HG02973 (cell line): ENCODE results near the gene TRIO.
A peak's percentile ranks its signal among the peaks of the same experiment; 100 is the strongest.

Experiments
- ATAC-seq: cut with Tn5 transposase; IDR thresholded peaks from one replicate; pipeline ENCODE4 v1.9.1; 2021; ENCODE audit warnings: moderate library complexity; ENCODE audit not compliant: unreplicated experiment

Gene TRIO

DNA sequence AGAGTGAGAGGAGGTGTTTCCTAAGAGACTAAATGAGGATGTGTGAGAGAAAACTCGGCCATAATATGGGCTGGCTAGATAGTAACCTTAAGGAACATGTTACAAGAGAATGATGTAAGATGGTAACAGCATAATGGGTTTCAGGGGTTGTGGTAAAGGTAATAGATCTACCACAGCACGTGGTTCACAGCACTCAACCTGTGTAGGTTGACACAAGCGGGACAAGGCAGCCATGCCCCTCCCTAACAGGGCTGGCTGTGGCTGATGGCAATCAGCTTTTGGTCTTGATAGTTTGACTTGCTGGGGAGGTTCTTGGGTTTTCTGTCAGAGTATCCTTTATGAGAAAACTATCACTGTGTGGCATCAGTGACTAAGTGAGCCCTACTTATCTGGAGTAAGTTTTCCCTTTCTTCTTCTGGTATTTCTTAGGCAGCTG lies 138.6 kb downstream of the TRIO start:
- ATAC-seq, result peak; percentile 76

DNA sequence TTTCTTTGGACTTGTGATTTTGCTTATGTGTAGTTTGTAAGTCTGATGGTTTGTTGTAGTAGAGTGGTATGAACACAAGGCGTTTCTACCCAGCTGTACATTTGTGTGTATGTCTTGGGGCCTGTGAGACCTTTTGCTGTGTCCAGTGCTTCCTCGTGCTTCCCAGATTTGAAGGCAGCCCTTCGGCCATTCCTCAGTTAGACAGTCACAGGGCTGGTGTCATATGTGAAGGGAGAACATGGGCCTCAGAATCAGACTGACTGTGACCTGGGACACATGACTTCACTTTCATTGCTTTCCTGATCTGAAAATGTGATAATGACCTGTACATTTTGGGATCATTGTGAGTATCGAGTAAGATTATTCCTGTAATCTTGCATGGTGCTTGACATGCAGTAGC lies 140.0 kb downstream of the TRIO start:
- ATAC-seq, result no peak

DNA sequence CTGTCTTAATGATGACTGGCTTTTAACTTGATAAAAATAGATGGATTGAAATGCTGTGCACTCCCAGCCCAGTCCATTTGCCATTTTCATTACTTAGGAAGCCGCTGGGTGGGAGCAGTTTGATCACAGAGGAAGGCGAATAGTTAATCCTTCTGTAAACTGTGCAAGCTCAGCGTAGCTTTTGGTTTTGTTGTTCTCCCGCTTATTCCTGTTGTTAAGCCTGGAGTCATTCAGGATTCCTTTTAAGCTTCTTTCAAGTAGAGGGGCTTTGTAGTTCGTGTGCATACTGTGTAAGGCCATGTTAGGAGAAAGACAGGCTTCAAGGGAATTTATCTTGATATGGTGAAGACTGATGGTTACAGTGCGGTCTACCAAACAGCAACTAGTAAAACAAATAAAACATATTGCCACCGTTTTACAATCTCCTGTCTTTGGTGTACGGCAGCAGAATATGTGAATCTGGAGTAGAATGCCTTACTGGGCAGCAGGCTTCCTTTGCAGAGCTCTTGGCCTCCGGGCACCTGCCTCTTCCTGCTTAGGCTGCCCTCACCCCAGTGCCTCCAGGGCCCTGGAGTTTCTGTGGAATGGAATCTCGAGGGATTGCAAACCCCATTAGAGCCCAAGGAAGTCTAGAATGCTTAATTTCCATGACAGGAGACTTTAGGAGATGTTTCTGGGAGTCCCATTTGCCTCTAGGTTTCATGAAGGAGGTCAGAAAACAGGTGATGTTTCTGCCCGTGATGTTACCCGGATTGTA lies 141.4 kb downstream of the TRIO start:
- no peak for ATAC-seq

DNA sequence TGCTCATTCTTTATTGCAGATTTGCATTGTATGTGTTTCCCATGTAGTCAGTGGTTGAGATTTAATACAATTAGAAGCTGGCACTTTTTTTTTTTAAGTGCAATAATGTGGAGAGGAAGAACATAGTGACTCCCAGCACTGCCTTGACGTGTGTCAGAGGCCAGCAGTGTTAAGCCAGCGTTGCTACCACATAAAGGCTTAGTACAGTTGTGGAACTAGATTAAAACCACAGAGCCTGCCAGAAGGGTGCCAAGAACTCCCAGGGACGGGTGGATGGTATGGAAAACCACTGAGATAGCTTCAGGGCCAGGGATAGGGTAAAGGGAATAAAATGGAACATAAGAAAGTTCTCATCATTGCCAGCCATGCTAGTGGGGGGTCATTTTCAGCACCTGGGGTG lies 142.9 kb downstream of the TRIO start:
- ATAC-seq, result no peak

DNA sequence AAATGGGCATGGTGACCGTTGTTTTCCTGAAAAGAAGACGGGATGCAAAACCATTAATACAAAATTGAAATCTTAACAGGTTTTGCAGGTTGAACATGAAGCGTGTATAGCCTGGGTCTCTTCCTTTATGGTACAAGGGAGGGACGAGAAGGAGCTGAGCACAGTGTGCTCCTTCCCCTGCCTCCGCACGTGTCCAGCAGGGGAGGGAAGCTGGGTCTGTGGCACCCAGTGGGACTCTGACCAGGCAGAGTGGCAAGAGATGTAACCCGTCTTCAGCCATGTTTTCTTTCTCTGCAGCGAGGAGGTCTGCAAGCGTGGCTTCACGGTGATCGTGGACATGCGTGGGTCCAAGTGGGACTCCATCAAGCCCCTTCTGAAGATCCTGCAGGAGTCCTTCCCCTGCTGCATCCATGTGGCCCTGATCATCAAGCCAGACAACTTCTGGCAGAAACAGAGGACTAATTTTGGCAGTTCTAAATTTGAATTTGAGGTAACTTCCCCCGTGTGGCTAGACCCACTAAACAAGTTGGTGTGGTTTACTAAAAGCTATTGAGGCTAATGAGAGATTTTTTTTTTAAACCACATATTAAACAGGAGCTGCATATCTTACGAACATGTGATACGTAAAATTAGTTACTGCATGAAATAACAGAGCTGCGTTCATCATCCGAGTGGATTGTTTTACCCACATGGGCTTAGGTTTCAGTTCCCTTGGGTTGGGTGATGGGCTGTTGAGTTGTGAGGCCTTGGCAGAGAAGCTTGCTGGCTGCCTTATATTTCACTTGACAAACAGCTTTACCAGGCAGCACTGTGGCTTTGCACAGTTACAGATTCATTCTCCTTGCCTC lies 143.7 kb downstream of the TRIO start:
- ATAC-seq, result peak; percentile 76

DNA sequence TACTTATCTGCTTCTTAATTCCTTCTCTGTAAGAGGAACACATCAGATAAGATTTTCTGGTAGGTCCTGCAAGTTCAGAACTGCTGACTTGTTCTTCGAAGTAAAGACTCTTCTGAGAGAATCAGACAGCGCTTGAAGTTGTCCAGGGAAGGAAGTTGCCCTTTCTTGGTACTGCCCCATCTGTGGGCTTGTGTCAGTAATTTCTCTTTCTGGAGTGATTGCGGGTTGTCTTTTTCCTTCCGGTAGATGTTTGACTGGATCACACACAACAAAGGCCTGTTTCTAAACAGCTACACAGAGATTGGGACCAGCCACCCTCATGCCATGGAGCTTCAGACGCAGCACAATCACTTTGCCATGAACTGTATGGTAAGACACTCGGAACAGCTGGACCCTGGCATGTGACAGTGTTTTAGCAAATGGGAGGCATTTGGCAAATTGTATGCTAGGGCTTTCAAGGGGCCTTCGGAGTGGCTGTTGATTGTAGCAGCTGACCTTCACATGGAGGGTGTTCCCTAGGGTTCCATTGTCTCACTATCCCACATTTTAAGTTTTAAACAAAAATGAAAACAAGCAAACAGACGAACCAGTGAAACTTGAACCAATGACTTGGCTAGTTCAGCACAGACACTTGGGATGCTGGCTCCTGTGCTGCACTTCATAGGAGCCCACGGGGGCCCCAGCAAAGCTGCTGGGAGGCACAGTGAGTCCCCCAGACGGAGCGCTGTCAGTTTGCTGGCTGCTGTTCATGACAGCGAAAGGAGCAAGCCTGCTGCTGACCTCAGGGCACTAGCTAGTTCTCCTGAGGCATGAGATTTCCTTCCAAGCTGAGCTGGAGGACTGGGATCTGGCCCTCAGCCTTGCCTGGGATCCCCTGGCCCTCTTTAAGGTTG lies 149.9 kb downstream of the TRIO start:
- ATAC-seq, result no peak

DNA sequence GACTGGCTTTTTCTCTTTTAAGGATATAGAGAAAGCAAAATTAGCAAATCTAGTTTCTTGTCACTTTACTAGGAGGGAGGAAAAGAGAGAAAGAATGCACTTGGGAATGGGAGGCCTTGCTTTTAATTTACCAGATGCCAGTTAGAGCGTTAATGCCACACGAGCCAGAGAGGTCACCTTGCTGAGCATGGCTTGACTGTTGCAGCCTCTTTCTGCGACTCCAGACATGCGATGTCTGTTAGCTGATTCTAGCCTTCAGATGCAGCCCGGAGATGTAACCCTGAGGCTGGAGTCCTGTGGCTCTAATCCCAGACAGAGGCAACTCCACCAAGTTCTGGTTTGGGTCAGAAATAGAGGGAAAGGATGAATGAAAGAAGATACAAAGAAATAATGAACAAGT lies 152.5 kb downstream of the TRIO start:
- no peak for ATAC-seq

DNA sequence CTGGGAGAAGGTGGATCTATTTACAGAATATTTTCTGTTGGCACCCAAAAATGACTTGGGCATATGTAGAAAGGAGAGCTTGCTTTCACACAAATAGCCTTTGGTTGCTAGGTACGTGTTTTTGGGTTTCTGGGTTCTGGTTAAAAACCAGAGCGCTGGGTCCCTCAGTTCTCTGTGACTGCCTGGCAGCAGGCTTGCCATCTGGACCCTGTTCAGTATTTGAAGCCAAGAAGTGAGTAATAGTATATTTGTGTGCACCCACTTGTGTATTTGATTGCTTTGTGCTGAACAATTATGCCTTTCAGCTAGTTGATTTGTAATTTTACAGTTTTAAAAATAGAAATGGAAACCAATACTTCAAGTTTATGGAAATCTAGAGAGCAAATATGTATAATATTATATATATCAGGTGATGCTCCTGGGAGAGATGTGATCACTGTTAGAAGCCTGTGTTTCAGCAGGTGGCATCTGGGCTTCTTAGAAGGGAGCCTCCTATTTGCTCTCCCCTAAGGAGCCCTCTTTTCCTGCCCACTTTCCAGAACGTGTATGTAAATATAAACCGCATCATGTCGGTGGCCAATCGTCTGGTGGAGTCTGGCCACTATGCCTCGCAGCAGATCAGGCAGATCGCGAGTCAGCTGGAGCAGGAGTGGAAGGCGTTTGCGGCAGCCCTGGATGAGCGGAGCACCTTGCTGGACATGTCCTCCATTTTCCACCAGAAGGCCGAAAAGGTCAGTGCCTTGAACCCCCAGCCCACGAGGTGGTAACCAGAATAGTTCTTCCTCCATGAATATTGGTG lies 153.6 kb downstream of the TRIO start:
- no peak for ATAC-seq

DNA sequence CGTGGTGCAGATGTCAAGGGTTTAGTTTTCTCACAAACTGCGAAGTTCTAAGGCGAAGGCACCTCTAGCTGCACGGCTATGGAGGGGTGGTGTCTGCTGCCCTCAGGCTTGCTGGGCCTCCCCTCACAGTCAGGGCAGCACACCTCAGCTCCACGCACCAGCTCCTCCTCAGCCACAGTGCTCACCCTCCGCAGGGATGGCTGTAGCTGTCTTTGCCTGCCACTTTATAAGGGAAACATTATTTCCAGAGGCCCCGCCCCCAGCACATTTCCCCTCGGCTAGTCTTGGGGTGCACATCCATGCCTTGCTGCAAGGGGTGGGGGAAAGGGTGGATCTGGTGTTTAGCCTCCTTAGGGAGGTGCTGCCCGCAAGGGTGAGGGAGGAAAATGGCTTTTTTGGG lies 154.6 kb downstream of the TRIO start:
- no peak for ATAC-seq

DNA sequence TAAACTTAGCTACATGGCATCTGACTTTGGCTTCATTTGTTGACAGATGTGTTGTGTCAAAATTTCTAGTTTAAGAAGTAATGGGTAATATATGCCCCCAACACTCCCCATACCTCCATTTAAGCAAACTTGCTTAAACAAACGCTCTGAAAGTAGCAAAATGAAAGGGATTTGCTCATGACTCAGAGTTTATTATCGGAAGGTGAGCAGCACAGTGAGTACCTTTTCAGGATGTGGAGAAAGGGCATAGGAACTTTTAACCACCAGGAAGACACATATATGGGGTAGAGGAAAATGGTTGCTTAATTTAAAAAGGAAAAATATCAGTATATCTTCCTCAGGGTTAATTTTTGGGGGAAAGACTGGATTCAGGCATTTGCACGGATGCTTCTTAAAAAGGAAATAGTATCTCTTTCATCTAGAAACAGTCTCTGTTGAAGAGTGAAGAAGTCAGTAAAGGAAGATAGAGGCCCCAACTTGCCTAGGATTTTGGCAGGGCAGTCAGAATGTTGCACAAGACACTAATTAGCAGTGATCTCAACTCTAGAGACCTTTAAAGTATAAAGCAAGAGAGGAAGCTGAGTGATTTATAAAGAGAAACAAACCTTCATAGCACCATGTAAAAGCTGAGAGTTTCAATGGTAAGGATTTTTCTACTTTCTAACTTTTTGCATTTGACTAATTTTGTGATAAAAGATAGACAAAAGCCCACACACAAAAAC lies 155.1 kb downstream of the TRIO start:
- no peak for ATAC-seq

DNA sequence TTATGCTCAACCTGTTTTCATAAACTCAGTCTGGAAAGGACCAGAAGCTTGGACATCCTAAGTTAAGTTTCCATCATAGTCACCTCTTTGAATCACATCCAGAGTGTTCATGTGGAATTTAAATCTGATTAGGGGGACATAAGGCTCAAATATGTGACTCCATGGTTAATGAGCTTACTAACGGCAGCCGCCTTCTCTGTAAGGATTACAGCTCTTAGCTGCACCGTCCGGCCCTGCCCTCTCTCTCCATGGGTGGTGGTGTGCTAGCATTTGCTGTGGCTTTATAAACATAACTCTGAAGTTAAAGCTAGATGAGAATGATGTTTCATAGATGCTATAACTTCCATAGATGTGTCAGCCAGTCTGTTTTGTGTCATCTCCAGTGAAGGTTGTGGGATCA lies 156.5 kb downstream of the TRIO start:
- no peak for ATAC-seq

DNA sequence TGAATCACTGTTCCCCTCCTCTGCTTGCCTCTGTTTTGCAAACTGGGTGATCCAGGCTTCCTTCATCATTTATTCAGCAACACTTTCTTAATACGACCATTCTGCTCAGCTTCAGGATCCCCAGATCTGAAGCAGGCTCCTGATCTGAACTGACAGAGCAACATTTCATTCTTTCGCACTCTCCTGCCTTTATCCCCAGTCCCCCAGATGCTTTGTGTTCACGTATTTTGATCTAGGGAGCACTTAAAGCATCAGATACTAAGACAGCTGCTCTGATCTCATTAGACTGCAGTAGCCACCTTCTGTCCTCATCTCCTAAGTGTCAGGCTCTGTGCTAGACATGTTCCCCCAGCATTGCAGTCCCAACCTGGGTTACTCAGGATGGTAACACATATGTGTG lies 158.0 kb downstream of the TRIO start:
- no peak for ATAC-seq

DNA sequence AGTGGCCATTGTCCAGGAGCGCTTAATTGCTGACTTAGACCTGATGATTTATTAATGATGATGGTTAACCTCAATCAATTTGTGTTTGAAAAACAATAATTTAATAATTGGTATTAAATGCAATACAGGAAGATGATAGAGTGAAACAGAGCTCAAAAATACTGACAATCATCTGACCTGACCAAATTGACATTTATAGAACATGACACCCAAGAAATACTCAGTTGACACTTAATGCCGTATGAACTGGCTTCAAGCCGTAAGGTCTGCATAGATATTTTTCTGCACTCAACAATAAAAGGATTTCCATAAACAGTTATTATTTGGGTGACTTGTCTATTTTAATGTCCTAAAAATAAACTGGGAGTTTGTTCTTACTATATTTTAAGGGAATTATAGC lies 159.2 kb downstream of the TRIO start:
- no peak for ATAC-seq

DNA sequence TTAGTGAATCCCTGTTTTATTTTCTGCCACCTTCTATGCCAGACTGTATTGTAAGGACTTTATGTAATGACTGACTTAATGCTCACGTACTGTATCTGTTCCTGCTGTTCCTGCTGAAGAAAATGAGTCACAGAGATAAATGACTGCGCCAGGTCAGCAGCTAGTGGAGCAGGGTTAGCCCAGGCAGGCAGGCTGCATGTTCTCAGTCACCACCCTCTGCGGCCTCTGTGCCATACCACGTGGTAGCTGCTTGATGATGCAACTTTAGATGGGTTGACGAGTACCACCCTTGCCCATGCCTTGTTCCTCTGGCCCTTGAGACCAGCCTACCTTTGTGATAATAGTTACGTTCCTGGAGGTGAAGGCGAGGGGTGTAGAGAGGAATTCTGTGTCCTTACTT lies 161.9 kb downstream of the TRIO start:
- no peak for ATAC-seq

DNA sequence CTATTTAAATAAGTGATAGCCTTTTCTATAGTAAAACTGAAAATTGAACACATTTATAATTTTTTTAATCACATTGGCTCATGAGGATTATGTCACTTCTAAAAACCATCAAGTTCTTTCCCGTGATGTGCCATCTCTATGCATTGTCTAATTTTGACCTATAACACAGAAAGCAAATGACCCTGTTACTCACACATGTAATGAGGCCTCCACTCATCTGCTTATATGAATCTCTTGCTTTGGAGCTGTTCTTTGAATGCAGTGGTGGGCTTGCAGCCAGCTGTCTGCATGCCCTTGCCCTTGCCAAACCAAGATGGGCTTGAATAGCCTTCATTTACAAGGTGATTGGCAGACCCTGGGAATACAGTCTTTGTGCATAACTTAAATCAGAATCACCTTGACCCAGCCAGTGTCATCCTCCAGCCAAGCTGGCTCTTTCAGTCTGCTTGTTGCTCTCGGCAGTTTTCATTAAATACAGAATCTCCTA lies 163.2 kb downstream of the TRIO start:
- ATAC-seq, result no peak

DNA sequence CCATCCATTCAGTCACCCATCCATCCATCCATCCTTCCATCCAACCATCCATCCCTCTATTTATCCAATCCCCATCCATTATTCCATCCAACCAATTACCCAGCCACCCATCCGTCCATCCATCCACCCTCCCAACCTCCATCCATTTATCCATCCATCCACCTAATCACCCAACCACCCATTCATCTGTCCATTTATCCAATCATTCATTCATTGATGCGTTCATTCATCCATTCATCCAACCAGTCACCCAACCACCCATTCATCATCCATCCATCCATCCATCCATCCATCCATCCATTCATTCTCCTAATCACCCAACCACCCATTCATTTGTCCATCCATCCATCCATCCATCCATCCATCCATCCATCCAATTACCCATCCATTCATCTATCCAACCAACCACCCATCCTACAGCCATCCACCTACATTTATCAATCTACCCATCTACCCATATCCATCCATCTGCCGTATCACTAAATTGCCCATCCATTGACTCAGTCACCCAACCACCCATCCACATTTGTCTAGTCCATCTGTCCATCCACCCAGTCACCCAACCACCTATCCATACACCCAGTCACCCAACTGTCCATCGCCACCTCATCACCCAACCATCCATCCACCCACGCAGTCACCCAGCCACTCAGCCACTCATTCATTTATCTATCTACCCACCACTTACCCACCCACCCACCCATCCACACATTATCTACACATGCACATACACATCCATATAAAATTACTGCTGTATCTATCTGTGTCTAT lies 165.4 kb downstream of the TRIO start:
- no peak for ATAC-seq

DNA sequence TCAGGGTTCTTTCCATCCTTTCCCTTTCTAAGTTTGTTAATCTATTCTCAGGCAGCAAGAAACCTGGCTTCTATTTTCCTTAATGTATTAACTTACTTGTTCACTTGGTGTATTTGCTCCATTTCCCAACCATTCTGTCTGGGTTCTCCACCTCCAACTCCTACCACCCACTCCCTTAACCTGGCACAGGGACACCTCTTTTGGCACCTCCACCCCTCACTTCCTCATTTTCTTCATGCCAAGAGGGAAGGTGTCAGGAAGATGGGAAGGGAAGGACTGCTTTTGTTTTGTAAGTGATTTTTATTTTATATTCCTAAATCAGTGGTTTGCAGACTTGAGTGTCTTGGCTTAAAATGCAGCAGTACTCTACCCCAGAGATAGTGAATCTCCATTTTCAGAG lies 166.1 kb downstream of the TRIO start:
- ATAC-seq, result no peak

DNA sequence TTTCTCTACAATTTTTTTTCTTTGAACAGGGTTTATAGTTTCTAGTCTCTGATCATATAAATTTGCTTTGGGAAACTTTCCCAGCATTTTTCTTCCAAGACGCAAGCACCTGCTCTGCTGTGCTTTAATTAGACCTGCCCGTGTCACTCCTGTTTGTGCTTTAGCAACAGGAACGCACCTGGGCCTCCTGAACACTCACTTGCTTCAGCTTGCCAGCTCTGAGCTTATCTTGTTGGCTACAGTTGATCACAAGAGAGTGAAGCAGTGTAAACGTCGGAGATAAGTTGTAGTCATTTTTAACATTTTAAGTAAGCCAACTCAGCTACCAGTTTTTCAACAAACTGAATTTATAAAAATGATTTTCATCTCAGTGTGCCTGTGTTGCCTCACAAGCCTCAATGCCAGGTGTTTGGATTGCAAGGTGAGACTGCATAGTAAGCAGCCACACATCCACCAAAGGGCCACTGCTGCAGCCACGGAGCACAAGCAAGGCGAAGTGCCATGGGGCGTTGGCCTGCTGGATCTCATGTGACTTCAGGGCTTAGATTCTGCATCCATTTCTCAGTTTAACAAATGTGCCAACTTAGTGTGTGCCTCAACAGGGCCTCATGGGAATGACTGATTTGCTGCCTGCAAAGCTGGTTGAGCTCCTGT lies 166.9 kb downstream of the TRIO start:
- ATAC-seq, result no peak
